GM12865 (cell line): ENCODE measurements around the gene MCF2L.

Source experiments
- DNase-seq: peaks from one replicate; pipeline ENCODE4 v3.0.0; 2010; ENCODE audit warnings: low read depth
- H3K4me3 ChIP-seq: 2 replicates; pipeline ENCODE4 v1.5.1; 2011; ENCODE audit warnings: mild to moderate bottlenecking, low read depth, low read length, control low read depth
- CTCF ChIP-seq: IDR thresholded peaks from 2 replicates; pipeline ENCODE4 v1.5.1; 2011; ENCODE audit warnings: low read length, control low read depth, low read depth, inconsistent platforms; ENCODE audit not compliant: insufficient read depth; ENCODE audit errors: missing control alignments

Gene MCF2L

GRCh38 chr13:112977091-112977490, 8.1 kb downstream of the MCF2L start:
- DNase-seq: no peak
- H3K4me3 ChIP-seq: no peak overlapping the region
- no peak for TF ChIP-seq CTCF

- no peak for TF ChIP-seq CTCF
- no peak overlapping the region for H3K4me3 ChIP-seq
- no peak for DNase-seq
These were observed 8.5 kb downstream of the MCF2L start for GRCh38 chr13:112977525-112977924.

- DNase-seq: no peak
- TF ChIP-seq CTCF: no peak
- H3K4me3 ChIP-seq: no peak overlapping the region
These were observed 9.8 kb downstream of the MCF2L start for GRCh38 chr13:112978561-112979405.

- H3K4me3 ChIP-seq: no peak overlapping the region
- TF ChIP-seq CTCF: no peak
- no peak for DNase-seq
These were observed 10.4 kb downstream of the MCF2L start for GRCh38 chr13:112979406-112979902.

GRCh38 chr13:112980434-112980833, 11.4 kb downstream of the MCF2L start:
- no peak overlapping the region for H3K4me3 ChIP-seq
- DNase-seq: no peak
- TF ChIP-seq CTCF: no peak

- no peak for TF ChIP-seq CTCF
- no peak overlapping the region for H3K4me3 ChIP-seq
- DNase-seq: no peak
These were observed 12.4 kb downstream of the MCF2L start for GRCh38 chr13:112981451-112981850.
